GM21423 (cell line): ENCODE measurements around the gene RETREG2.
A peak's percentile ranks its signal among the peaks of the same experiment; 100 is the strongest.

Source experiments
- ATAC-seq: cut with Tn5 transposase; IDR thresholded peaks from one replicate; pipeline ENCODE4 v1.9.1; 2021; ENCODE audit warnings: mild to moderate bottlenecking, moderate library complexity; ENCODE audit not compliant: unreplicated experiment

RETREG2 gene

DNA sequence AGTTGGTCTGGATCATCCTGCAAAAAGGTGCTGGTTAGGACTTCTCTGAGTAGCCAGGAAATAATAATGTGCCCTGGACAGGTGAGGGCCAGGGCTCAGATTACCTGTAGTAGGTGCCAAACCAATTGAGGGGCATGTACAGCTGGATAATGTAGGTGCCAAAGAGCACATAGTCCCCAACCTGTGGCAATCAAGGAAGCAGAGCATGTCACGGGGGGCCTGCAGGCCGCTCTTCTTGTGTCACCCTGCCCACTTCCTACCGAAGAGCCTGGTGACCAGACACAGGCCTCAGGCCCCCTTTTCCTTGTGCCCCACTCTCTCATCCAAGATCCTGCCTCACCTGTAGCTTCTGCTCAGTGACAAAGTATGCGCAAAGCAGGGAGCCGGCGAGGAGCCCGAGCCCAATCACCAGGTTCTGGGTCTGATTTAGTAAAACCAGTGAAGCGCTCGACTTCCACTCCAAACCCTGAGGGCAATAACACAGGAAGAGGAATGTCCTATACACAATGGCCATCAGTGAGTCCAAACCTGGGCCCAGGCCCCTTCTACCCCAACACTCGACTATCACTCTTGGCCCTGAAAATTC is 35.5 kb downstream of the RETREG2 start:
- ATAC-seq = no peak

DNA sequence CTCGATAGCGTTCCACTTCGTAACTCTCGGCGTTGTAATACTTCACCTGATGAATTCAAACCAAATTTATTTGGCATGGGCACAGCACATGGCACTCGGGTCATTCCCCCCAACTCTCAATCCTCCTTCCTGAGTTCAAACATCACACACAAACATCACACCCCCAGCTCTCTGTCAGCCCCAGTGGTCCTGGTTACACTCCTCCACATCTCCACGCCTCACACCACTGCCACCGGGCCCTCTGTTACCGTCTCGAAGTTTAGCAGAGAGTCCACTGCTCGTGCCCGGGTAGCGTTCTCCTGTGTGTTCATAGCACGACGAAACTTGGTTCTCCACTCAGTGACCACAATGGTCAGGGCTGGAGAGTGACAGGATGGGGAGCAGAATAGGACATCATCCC is 36.1 kb downstream of the RETREG2 start:
- no peak for ATAC-seq

DNA sequence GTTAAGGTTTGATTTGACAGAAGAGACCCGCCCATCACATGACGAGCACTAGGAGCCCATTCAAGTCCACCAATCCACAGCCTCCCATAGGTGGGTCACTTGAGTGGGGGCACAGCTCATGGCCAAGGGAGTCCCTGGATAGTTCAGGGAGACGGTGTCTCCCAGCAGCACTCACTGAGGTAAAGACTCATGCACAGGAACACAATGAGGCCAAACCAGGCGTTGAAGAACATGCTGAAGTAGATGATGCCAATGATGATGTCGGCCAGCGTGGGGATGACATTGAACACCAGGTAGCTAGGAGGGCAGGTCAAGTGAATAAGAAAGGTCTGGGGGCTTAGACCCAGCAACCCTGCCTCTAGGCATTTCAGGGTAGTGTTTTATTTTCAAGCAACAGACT is 36.7 kb downstream of the RETREG2 start:
- no peak for ATAC-seq

DNA sequence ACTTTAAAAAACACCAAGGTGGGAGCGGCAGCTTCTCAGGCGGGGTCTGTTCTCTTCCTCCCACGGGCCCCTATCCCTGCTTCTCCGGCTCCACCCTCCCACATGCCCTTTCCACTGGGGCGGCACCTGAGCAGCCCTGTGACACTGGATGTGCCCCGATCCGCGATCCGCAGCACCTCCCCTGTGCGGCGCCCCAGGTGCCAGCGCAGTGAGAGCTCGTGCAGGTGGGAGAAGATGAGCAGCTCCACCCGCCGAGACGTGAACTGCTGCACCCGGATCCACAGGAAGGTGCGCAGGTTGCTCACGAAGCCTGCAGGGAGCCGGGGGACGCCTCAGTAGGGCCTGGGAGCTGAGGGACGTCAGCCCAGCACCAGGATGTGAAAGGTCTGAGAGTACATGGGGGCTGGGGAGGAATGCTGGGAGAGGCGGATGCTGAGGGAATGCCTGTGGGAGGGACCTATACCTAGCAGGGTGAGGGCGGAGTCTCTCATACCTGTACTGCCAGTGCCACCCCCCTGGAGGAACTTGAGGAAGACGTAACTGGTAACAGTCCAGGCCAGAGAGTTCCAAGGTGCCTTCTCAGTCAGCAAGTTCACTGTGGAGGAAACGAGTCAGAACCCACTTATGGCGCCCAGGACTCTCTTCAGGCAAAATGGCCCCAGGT is 37.9 kb downstream of the RETREG2 start:
- no peak for ATAC-seq

DNA sequence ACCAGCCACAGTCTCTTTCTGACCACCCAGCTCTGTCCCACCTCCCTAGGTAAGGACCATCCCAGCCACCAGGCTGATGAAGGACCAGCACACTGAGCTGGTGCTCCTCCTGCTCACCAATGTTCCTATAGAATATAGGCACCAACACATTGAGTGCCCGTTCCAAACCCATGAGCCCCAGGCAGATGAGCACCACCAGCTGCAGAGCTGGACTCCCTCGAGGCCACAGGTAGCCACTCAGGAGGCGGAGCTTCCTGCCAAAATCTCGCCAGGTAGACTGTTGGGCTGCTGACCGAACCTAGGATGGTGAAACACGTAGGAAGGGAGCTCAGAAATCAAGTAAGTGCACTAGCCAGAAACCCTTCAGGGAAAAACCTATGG is 38.5 kb downstream of the RETREG2 start:
- no peak for ATAC-seq

DNA sequence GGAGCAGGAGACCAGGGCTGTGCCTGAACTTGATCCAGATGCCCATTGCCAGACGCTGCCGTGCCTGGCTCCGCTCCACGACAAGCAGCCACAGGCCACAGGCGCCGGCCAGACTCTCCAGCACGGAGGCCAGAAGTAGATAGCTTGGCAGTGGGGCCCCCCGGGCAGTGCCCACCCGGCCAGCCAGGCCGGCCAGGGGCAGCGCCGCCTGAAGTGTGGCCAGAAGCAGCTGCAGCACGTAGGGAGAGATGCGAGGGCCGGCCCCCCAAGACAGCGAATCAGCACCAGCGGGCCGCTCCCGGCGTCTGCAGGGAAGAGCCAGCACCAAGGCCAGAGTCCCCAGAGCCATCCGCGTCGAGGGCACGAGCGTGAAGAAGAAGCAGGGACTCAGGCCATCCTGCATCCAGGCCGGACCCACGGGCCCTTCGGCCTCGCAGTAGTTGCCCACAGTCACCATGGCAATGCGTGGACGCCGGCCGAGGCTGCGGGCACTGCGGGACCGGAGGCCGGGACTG is 40.2 kb downstream of the RETREG2 start:
- ATAC-seq = peak; percentile 23

DNA sequence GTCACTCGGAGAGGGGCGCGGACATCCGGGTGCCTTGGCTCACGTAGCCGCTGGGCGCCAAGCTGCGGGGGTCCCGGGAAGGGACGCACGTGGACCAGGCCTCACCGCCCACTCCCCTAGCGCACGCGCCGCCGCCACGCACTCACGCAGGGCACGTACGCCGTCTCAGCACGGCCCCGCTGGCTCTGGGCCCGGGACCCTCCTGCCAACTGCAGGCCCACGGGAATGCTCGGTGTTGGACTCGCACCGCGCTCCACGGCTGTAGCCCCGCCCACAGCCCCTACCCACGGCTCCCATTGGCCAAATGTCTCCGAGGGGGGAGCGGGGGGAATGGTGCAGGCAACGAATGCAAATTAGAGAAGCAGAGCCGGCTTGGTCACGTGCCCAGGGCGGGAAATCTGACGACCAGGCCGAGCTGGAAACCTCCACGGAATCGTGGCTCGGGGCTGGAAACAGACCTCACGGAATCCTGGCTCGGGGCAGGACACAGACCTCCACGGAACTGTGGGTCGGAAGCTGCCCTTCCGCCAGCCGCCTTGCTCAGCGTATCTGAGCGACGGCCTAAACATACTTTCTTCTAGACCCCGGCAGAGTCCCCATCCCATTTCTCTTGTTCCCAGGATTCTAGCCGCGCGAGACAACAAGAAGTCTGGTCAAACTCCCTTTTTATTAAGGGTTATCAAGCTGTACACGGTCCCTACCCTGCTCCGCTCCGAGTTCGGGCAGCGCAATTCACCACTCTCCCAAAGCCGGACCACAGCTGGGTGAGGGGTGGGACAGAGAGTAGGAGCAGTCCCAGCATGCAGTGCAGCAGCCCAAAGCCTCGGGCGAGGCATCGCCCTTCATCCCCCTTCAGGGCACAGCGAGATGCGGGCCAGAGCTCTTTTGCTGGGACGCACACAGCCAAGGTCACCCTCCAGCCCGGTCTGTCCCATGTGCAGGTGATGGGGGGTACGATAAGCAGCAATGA is 40.9 kb downstream of the RETREG2 start, which contains the start of gene ABCB6:
ABCB6 (minus strand) TSS at position 227 of the 970 bp plus-strand sequence. CDS start 285 bp downstream, outside the sequence.
- ATAC-seq = peak; percentile 83

DNA sequence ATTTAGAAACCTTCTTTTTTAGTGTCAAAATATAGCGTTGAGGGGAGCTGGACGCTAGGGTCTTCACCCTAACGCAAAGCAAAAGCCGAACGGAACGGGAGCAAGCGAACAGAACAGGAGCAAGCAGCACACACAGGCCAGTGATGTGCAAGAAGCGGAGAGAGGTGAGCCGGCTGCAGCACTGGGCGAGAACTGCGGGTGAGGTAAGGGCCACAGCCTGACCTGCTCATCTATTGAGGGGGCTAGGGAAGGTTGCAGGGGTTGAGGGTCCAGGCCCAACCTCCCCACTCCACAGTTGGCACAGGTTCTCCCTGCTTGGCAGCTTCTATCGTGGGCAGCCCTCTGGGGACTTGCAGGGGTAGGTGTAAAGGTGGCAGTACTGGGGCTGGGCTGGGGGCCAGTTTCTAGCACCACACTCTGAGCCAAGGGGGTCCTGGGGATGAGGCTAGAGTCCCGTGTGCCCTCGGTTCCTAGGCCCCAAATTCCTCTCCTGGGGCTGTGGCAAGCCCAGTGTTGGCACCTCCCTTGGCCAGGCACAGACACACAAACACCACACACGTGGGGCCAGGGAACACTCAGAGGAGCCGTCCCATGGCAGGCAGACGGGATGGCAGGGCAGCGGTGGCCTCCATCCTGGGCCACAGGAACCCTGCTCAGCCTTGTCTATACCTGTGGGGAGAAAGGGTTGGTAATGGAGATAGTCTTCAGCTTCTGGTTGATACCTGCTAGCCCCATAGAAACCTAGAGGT is 41.9 kb downstream of the RETREG2 start:
- ATAC-seq = no peak

DNA sequence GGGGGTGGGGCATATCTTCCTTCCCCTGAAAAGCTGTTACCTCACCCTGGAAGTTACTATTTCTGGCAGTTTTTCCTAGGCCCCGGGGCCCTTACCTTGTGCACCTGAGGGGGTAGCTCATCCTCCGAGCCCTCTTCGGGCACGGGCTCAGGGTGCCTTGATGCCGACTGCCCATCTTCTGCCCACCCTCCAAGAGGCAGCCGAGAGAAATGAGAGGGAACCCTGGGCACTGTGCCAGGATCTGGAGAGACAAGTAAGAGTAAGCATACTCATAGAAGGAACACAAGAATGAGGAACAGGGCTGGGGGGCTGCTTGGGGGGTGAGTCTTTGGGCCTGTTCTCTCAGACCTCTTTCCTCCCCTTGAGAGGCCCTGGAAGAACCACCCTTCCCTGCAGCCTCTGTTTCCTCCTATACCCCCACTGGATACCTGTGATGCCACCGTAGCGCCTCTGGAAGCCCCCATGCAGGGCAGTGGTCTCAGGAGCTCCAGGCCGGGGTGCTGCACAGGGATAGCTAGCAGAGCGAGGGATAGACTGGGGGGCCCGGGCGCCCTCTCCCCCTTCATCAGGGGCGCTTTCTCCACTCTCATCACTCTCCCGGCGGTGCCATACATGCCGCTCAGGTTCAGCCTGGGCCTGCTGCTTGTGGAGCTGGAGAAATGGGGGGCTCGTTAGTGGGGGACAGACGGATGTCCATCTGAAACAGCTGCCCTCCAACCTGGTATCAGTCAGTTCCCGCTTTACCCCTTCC is 42.8 kb downstream of the RETREG2 start:
- no peak for ATAC-seq

DNA sequence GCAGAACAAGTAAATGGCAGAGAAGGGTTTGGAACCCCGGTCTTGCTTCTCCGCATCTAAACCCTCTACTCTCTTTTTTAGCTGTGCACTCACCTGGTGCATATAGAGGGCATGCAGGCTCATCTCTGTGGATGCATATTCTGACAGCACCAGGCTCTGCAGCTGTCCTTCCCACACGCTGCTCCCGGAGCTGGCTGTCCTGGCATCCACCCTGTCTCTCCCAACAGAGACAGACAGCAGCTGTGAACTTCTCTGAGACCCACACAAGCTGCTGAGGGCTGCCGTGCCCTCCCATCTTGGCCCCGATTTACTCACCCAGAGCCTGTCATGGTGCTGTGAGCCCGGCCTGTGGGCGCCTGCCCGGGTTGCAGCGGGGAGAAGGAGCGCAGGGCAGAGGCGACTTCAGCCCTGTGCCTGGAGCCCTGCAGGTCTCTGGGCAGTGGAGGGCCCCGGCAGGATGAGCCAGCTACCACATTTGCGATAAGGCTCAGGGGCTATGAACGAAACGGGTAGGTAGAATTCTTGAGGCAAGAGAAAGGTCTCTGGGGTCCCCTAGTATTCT is 44.0 kb downstream of the RETREG2 start:
- no peak for ATAC-seq

DNA sequence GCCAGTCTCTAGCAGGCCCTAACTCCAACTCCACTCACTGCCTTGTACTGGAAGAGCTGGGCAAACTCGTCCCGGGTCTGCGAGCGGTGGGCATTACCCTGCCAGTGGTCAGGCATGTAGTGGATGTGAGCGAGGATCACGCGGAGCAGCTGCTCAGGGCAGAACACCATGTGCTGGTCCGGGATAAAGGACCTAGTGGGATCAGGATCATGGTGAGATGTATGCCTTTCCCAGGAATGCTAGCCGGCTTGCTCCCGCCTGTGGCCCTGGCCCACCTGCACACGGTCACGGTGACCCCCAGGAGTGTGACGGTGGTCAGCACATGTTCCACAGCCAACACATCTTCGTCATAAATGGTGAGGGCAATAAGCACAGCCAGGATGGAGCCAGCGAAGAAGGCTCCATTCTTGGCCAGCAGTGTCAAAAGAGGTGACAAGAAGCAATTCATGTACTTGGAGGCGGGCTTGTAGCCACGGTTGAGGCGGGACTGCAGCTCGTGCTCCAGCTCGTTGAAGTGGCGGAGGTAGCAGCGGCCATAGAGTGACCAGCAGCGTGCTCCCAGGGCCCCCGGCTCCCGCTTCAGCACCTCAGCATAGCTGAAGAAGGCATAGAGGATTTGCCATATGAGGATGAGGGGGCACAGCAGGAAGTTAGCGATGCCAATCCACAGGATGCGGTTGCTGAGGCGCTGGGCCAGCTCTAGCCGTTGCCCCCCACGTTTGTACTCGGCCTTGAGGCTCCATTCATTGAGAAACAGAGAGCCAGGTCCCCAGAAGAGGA is 45.9 kb downstream of the RETREG2 start:
- no peak for ATAC-seq

DNA sequence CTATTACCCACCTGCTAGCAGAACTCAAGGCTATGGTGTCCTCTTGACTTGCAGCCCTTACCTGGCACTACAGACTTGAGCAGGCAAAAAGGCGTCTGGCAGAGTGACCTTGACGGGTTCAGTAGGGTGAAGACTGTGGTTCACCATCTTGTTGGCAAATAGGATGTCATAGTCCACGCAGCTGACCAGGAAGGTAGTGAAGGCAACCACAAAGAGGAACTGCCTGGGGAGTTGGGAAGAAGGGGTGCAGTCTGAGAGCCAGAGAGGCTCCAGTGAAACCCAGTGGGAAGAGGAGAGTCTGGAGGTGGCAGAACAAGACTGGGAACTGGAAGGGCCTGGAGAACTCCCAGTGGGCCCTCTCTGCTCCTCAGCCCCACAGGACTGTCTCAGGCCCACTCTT is 47.3 kb downstream of the RETREG2 start:
- ATAC-seq = no peak

DNA sequence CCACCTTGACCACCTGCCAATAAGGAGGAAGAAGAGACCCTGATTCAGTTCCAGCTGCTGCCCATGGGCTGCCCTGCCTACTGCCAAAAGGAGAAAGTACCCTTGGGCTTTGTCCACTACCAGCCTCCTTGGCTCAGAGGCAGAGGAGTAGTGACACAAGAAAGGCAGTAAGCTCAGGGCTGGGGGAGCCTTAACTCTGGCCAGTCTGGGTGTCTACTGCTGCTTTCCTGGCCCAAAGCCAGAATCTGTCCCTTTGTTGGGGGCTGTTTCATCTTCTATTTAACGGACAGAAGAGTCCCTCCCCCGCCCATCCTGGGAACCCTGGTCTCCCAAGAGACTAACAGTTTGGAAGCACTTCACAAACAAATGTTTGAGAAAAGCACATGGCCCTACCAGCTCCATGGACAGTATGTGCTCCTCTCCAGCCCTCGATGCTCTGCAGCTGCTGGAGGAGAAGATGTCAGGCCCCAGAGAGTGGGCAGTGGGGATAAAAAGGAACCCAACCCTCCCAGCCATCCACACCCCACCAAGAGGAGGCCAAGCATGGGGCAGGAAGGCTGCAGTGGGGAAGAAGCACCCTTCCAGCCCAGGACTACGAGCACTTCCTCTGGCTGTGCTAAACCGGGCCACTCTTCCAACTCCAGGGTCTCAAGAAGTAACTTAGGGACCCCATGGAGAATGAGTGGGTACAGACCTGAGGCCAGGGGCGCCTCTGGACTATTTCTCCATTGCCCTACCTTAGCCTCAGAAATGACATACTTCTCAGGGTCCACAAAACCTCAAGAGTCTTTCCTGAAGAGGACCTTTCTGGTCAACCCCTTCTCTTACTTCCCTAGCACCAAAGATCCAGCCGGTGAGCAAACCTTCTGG is 50.2 kb downstream of the RETREG2 start:
- no peak for ATAC-seq

DNA sequence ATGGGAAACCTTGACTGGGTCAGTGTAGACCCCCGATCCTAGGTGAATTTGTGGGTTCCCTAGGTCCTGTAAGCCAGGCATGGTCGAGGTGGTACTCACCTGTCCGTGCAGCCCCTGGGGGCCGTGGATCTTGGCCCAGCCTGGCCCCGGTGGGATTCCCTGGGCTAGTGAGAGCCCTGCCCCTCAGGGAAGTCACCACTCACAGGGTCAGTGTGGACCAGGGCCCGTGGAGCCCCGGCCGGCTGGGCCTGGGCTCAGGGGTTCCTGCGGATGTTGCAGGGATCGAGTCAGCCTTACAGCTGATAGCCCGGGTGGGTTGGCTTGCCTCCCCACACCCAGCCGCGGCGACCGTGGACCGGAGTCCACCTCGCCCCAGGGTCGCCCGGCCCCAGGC is 50.8 kb downstream of the RETREG2 start:
- no peak for ATAC-seq

DNA sequence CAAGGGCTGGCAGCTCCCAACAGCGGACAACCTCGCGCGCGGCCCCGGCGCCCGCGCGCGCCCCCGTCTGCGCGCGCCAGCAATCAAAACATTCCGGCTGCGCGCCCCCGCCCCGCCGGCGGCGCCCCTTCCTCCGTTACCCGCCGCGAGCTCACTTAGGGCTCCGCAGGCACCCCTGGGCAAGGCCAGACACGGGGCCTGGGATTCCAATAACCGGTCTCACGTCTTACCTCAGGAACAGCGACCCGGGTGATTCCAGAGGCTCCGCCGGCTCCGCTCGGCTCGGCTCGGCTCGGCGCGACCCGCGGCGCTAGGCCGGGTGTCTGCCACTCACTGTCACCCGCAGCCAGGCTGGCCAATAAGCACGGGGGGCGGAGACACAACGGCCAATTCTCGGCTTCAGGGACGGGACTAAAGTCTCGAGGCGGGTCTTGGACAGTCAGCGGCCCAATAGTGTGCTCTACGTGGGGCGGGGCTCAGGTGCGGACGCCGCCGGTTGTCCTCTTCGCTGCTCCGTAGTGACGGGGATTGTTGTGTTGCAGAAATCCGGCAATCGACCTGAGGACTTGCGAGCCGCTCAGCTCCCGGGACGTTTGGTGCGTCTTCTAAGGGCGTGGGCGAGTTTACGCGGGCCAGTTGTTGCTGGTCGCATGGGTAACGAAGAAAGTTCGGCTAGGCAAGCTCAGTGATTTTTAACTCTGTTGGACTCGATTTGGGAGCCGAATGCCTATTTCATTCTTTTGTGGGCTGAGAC is 51.4 kb downstream of the RETREG2 start, which contains the start of the genes ANKZF1 and ATG9A:
ANKZF1 (plus strand) TSS at position 502 of the 754 bp plus-strand sequence. CDS start 452 bp downstream, outside the sequence.
ATG9A (minus strand) TSS at position 332 of the 754 bp plus-strand sequence. CDS start 1,612 bp downstream, outside the sequence.
- ATAC-seq = peak; percentile 94

DNA sequence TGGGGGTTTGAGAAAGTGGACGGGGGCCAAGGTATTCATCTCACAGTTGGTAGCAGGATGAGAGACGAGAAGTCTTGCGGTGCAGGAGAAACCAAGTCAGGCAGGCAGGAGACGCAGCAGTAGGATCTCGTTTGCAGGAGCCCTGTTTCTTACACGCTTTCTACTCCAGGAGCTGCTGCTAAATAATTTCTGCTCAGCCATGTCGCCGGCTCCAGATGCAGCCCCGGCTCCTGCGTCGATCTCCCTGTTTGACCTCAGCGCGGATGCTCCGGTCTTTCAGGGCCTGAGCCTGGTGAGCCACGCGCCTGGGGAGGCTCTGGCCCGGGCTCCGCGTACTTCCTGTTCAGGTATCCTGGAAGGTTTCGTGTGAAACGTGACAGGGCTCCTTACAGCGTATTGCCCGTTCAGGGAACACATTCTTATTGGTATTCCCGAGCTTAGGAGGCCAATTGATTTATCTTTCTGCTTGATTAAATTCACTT is 52.0 kb downstream of the RETREG2 start:
- no peak for ATAC-seq

DNA sequence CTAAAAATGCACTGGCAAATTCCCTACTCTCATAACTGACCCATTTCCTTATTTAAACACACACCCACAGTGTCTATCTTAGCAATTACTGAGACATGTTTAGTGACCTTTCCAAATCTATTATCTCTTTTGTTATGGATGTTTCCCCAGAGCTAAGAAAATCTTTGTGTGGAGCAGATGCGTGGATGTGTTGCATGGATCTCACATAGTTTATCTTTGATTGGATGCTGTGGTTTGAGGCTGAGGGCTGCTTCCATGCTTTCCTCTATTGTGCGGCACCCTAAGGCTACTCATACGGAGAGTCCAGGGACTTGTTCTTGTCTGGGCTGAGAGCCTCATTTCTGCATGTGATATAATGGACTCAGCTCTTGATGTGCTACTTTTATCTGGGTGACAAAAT is 56.3 kb downstream of the RETREG2 start:
- no peak for ATAC-seq
